A673 (cell line): ENCODE measurements around the gene P2RY14.

ENCODE experiments used
- CTCF ChIP-seq: fragments of 300-800, 200-600 bp; sonication (generic); conservative IDR thresholded peaks from 2 replicates; pipeline ENCODE4 v1.5.1; 2017; ENCODE audit warnings: low read depth, mild to moderate bottlenecking, antibody characterized with exemption, low read length, moderate library complexity, mixed read lengths
- EZH2 ChIP-seq: fragments of 200-600 bp; sonication (generic); IDR thresholded peaks from 2 replicates; pipeline ENCODE4 v1.6.1; 2017; ENCODE audit warnings: borderline replicate concordance, low read depth, mild to moderate bottlenecking, mixed read lengths, antibody characterized with exemption, low read length; ENCODE audit not compliant: poor library complexity, severe bottlenecking

GRCh38 chr3:151314137-151314536, 35.8 kb upstream of the P2RY14 start:
- TF ChIP-seq CTCF: no peak
- no peak for TF ChIP-seq EZH2
